Stimulated activated CD4-positive, alpha-beta T cell treated with anti-CD3 and anti-CD28 coated beads, Interleukin-15, amount 100 ng/mL, for 24 hours (primary cell): ENCODE results near the gene INPP5A.

ENCODE experiments used
- DNase-seq: peaks from one replicate; pipeline ENCODE4 v3.0.0-alpha.2; 2020

The INPP5A gene

DNA sequence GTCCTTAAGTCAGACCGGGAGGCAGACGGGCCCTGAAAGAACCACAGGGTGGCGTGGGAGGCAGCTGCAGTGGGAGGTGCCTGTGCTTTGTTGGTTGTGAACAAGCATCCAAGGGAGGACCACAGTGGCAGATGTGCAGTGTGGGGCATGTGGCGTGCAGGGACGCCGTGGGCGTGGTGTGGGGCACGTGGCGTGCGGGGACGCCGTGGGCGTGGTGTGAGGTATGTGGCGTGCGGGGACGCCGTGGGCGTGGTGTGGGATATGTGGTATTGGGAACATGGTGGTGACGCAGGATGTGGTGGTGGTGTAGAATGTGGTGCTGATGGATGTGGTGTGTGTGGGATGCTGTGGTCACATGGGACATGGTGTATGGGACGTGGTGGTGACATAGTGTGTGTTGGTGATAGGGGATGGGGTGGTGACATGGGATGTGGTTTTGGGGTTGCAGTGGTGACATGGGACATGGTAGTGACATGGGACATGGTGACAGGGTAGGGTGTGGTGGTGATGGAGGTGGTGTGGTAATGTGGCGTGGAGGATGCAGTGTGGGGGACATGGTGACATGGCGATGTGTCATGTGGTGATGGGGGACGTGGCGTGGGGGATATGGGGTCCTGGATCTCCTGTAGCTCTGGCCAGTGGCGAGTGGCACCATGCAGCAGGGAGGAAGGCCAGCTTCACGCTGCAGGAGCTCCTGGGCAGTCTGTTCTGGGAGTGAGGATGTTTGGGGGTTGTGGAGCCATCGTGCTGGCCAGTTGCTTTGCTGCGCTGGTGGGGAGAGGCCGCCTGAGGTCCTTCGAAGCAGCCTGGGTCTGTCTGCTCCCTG lies 78.8 kb downstream of the INPP5A start:
- DNase-seq: peak; percentile 75

DNA sequence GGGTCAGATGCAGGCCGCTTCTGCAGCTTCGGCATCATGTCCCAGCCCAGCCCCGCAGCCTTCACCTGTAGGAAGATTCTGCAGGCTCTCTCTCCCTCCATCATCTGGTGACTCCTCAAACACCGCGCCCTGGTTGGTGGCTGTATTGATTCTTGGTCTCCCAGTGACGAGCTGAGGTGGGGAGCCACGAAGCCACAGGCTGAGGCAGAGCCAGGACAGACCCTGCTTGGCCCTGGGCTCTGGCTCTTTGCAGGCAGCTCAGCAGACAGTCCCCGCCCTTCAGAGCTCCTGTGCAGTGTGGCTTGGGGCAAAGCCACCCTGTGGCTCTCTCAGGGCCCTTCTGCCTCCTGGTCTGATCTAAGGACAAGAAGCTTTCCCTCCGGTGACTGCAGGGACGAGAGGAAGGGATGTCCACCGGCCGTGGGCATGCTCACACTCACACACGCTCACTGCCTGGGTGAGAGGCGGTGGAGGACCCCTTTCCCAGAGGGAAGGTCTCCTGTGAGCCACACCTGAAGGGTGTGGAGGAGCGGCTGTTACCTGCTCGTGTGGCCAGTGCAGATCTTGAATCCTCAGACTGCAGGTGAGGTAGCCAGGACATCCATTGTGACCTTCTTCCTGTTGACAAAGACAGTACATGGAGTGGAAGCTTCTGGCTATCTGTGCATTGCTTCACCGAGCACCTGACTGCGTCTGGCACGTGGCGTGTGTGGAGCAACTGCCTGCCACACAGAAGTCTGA lies 79.6 kb downstream of the INPP5A start:
- no peak for DNase-seq

DNA sequence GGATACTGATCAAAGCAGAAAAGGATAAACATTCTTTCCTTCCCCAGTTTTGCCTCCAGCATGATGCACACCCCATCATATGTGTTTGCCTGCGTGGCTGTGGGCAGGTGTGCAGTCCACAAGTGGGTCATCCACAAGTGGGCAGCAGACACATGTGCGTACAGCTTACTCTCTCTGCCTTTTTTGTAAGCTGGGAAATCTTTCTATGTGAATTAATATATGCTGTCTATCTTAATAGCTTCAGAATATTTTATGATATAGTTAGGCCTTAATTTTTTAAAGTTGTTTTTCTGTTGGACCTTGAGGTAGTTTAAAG lies 80.1 kb downstream of the INPP5A start:
- DNase-seq: no peak

DNA sequence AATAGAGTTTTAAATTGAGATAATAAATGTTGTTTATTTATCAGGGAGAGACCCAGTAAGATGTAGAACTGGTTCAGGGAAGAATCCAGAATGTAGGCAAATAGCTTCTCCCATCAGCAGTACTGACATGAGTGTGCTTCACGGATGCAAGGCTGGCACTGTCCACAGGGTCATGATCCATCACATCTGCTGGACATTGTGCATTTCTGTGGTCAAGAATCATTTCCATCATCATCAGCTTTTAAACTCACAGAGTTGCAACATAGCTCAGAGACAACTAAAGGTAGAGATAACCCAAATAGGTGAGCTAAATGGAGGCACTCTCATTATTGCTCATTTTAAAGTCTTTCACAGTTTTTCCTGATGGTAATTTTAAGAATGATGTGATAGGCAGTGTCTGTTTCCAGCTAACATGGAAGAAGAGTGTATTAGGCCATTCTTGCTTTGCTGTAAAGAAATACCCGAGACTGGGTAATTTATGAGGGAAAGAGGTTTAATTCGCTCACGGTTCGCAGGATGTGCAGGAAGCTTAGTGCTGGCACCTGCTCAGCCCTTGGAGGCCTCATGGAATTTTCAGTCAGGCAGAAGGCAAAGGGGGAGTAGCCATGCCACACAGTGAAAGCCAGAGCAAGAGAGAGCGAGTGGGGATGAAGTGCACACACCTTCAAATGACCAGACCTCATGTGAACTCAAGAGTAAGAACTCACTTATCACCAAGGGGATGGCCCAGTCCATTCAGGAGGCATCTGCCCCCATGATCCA lies 80.8 kb downstream of the INPP5A start:
- no peak for DNase-seq

DNA sequence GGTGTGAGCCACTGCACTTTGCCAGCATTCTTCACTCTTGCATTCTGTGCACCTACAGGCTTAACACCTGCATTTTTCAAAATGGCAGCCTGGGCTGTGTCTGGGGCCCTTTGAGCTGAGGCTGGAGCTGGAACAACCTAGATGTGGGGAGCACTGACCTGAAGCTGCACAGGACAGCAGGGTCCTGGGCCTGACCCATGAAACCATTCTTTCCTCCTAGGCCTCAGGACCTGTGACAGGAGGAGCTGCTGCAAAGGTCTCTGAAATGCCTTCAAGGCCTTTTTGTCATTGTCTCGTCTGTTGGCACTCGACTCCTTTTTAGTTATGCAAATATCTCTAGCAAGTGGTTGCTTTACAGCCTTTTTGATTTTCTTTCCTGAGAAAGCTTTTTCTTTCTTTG lies 82.3 kb downstream of the INPP5A start:
- no peak for DNase-seq

DNA sequence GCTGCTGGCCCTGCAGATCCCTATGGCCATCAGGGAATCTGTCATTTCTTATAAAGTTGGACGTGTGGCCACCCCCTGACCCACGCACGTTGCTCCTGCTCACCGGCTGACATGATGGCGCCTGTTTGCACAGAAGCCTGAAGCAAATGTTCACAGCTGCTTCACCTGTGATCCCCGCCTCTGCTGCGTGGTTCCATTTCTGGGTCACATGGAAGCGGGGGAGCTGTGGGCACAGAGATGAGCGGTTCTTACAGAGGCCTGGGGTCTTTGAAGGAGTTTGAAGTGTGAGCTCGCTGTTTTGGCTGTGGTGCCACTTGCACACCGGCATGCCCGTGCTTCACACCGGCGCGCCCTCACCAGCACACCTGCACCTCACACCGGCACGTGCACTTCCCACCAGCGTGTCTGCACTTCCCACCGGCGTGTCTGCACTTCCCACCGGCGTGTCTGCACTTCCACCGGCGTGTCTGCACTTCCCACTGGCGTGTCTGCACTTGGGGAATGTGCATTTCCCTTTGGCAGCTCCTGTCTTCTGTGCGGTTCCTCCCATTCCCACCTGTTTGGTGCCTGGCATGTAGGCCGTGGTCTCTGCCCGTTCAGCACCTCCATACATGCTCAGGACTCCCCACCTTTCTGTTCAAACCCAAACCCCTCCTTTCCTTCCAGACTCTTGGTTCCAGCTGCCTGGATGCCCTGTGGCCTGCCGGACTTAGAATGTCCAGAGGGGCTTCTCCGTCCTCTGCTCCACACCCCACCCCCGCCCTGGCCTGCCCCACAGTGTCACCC lies 86.7 kb downstream of the INPP5A start:
- DNase-seq: no peak

DNA sequence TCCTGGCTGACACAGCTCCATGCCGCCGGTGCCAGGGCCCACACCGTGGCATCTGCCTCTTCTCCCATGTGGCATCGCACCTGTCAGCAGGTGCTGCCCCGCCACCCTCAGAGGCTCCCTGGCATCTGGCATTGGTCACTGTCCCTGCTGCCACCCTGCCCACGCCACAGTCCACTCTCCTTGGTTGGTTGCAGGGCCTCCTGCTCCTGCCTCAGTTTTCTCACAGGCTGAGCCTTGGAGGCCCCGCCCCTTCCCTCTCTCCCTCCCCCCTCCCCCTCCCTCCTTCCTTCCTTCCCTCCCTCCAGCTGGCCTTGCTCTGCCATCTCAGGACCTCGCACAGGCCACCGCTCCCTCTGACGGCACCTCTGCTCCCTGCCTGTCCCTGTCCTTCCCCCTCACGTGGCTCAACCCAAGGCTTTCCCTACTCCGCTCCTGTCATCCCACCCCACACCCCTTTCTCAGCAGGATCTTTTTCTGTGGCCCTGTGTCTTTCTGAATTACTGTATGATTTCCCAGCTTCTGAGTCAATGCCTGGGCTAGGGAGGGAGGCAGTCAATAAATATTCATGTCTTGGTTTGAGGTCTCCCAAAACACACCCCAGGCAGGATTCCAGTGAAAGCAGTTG lies 87.4 kb downstream of the INPP5A start:
- no peak for DNase-seq

DNA sequence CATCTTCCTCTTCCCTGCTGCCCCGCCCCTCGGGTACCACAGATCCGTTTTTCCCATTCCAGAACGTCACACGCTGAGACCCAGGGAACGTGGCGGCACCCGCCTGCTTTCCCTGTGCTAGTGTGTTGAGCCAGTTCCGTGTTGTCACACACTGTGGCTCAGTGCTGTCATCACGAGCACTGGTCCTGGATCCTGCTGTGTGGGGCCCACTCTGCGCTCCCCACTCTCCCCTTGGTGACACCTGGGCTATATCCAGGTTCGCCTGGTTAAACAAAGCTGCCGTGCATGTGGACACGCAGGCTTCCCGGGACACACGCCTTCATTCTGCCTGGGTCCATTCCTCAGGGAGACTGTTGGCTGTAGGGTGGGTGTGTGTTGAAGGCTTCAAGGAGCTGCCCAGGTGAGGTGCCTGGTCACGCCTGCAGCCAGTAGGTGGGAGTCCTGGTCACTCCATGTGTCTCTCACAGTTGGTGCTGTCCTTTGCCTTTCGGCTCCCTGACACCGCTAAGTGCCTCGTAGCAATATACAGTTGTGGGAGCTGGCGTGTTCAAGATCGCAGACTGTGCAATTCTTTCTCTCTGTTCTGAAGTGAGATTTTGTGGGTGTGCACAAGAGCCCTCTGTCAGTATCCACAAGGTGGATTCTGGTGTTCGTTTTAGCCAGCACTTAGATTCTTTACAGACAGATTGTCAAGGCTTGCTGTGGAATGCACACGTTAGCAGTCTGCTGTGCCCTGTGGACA lies 88.6 kb downstream of the INPP5A start:
- no peak for DNase-seq

DNA sequence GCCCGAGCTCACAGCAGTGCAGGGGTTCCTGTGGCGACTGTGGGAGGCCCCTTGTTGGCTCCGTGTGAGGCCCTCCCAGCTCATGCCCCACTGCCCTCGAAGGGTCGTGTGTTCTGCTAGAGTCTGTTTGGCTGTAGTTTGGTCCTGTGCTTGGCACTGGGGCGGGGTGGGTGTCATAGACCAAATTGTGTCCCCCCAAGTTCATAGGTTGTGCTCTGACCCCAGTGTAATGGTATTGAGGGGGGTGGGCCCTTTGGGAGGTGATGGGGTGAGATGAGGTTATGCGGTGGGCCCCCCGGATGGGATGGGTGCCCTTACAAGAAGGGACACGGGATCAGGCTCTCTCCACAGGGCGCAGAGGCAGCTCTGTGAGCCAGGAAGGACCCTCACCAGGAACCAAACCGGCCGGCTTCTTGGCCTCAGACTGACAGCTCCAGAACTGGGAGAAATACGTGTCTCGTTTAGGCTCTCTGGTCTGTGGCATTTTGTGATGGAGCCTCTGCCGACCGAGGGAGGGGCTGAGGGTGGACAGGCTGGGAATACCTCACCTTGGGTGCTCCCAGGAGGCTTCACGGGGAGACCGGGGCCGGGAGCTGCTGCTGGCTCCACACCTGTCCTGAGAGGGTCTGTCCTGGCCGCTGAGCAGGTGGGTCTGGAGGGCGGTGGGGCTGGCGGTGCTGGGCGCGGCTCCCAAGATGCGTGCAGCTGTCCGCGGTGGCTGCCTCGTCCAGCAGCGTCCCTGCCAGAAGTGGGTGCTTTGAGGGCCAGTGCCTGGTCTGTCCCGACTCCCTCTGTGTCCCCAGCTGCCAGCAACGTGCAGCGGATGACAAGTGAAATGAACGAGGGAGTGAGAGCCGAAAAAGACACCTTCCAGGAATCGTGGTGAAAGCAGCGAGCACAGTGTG lies 89.4 kb downstream of the INPP5A start:
- DNase-seq: no peak

DNA sequence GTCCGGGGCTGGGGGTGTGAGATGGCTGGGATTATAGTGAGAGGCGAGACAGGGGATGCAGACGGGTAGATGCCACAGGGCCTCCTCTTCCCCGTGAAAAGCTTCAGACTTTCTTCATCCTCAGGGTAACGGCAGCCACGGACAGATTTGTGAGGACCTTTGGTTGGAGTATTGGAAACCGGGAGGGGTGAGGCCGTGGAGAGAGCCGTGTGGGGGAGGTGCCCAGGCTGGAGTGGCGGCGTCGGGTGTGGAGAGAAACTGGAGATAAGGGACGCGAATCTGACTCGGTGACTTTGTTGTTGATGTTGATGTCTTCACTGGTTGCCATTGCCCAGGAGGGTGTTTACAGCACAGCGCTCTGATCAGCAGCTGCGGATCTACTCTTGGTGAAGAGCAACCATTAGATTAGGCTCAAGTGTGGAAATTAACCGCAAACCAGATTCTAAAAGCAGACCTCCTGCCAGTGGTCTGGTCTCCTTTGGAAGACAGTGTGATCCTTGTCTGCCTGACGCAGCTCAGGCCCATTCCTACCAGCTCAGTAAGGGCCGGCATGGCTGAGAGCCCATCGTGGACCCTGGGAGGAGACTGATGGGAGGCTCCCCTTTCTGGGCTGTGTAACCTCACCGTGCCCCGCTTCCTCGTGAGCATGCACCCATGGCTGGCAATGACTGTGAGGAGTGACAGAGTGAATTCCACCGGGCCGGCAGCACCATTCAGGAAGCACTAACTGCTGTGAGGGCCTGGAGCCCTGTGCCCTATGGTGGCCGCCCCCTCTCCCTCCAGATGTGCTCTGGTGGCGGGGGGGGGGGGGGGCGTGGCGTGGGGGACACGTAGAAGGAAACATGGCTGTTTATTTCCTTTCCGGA lies 90.3 kb downstream of the INPP5A start:
- DNase-seq: no peak

DNA sequence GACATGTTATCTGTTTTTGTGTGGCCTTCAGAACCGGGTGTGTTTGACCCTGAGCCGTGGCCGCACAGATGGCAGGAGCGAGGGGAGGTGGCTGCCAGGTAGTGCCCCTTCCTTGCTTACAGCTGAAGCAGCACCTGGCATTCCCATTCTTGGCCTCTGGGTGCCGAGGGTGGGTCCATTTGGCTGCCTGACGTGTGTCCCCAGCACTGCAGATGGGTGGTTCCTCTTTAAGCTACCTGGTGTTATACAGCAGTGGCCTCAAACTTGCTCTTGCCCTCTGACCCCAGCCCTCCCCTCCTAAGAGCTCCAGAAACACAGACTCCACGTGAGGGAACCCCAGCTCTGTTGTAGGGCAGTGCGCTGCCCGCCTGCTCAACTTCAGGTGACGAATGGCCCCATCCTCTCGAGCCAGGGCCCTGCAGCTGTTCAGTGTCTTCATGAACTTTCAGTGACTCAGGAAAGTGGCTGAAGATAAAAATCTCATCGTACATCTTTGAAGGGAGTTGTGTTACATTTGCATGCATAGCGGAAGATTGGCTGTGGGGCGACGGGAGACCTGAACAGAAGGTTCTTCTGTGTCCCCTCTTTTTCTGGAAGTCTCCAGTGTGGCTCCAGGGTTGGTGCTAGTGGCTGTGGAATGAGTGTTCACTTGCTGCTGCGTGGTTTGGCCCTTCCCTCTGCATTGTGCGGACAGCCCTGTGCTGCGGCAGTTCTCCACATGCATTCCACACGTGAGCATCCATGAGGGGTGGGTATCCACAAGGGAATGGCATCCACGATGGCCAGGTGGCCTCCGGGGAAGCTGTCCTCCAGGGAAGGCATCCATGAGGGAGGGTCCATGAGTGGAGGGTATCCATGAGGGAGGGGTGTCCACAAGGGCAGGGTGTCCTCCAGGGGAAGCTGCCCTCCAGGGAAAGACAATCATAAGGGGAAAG lies 91.6 kb downstream of the INPP5A start:
- no peak for DNase-seq

DNA sequence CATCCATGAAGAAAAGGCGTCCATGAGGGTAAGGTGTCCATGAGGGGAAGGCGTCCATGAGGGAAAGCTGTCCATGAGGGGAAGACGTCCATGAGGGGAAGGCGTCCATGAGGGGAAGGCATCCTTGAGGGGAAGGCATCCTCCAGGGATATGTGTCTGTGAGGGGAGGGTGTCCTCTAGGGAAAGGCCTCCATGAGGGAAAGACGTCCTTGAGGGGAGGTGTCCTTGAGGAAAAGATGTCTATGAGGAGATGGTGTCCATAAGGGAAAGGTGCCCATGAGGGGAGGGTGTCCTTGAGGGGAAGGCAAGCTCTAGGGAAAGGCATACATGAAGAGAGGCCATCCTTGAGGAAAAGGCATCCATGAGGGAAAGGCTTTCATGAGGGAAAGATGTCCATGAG lies 92.6 kb downstream of the INPP5A start:
- DNase-seq: no peak

DNA sequence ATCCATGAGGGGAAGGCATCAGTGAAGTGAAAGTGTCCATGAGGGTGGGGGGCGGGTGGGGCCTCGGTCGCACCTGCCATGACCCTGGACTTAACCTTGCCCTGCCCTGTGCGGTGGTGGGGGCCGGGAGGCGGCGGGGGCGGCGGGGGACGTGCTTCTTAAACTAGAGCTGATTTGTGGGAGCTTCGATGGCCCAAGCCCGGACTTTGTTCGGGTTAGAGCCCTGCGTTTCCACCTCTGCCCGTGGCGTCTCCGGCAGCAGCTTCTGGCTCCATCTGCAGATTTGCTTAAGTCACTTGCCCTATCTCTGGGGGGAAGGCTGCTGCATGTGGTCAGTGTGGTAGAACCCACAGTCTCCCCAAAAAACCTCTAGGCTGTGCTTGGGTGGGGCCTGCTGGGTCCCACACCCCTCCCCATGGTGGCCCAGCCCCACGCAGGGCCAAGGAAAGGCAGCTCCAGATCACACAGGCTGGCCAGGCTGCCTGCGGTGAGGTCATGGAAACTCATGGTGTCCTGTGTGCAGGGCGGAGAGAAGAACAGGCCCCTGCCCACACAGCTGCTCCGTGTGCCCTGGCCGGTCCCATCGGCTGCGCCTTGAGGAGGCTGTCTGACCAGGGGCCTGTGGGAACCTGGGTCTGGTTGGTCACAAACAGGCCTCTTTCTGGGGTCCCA lies 93.2 kb downstream of the INPP5A start:
- no peak for DNase-seq

DNA sequence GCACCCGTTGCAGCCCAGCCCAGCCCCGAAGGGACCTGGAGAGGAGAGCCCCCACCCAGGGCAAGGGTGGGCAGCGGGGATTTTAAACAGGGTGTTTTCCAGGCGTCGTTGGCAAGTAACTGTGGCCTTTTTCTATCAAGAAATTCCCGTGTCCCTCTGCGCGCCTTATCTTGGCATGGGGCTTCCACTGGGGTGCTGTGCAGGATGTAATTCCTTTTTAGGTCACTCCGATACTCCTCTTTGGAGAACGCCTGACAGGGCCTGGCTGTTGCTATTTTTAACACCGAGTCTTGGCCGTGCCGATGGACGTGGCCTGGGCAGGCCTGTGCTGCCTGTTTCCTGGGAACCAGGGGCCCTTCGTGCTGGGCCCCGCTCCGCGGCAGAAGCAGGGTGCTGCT lies 93.8 kb downstream of the INPP5A start:
- DNase-seq: no peak

DNA sequence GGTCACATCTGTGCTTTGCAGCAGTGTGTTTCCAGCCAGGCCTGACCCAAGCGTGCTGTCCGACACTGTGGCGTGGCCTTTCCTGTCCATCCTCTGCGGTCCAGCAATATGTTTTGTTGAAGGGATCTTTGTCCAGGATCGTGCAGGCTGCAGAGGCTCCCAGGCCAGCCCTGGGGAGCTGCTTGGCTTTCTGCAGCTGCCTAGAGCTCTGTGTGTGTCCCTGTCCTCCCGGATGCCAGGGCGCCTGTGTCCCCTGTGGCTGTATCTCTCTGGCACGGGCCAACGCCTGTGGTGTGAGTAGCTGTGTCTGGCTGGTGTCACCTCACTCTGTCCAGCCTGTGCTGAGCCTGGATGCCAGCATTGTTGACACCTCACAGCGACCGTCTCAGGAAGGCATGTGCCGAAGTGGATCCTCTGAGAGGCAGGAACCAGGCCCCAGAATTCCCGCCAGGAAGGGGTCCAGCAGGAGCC lies 94.5 kb downstream of the INPP5A start:
- no peak for DNase-seq

DNA sequence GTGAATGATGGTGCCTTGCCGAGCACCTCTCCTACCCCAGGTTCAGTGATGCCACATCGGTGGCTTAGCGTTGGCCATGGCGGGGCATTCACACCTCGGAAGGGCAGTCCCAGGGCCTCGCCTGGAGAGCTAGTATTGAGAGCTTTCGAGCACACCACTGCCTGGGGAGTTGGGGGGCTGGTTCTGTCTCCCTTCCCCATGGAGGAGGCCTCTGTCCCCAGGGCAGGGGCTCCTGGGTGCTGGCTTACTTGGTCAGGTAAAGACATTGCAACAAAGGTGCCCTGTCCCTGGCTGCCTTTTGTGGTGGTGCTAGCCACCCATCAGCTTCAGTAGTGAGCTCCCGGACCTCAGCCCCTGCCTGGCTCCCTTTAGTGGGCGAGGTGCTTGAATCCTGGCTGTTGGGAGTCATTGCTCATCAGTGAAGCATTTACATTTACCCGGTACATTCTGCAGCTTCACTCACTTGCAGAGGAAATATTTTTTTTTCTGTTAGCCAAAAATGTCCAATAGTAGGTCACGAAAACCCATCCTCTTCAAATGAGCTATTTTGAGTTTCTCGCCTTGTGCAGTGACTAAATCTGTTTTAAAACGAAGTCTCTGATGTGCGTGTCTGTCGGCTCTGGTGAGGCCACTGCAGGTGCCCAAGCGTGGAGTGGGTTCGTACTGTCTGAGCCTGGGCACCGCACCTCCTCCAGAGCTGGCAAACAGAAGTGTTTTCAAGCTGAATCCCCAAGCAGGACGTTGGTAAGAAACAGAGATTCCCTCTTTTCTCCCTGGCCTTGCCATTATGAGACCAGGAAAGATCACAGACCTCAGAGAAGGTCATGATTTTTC lies 95.5 kb downstream of the INPP5A start:
- DNase-seq: no peak
